ENCODE measurements around the gene ETV3.

ETV3 gene

DNA sequence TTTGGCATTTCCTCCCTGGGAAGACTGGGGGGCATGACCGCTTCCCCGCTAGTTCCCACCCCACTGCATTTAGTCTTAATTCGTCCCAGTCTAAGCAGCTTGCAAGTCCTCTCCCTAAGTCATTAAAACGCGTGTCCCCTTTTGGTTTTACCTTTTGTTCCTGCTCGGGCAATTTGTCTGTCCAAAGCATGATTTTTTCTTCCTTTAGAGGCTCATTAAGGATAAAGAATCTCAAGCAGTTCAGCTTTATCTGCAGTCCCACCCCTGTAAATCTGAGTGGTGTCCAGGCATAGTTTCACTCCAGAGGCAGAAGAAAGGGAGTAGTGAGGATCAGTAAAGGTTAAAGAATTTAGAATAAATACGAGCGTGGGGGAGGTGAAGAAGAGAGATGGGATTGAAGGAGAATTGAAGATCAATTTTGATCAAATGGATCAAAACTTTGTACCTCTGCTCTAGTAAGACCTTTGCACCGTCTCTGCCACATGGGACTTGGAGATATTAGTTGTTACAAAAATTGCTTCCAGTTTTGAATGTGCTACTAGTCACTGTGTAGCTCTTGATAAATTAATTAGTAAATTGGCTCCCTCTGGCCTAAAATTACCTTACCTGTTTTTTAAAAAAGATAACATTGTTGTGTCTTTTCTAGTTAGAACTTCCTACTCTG, 989 bp upstream of the ETV3 start:
- no peak for DNase-seq (ENCODE audit: low read depth in 2 of 2)

DNA sequence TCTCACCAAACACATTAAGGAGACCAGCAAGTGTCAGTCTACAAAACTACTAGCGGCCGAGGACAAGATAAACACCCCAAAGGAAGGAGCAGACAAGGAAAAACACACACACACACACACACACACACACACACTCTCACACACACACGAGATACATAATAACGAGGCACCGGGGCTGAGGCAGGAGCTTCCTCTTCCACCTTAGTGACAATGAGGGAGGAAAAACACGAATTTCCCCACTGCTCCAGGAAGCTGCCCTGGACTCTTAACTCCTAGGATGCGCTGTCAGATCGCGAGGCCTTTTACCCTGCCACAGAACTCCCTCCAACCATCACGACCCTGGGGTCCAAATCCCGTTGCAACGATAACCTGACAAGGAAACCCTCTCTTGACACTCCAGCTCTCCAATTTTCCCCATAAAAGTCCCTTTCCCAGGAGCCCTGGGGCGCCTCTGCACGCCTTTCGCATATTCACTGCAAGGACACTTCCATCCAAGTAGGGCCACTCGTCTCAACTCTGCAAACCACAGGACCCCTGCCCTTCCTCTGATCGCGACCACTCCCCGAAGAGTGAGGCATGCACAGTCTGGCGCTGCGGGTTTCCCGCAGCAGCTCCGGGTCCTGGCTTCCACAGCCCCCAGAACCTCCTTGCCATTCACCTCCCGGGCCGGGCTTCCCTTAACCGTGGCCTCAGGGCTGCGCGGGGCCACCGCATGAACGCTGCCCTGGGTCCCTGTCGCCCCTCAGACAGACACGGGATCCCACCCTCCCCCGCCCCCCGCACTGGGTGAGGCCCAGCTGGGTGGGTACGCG, 581 bp downstream of the ETV3 start:
- DNase-seq (ENCODE audit: low read depth in 2 of 2): no peak

DNA sequence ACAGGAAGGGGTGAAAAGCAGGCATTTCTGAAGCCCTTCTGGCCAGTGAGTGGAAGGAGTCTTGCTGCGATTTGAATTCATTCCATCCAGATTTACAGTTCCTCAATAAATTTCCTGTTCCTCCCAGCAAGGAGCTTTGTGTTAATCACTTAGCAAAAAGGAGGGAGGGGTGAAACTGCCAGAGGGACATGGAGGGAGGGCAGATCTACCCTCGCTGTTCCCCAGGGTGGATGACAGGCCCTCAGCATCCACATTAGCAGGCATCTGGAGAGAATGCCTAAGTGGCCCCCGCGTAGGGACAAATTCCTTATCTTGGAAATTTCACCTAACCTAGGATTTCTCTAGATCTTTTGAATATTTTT, 1.2 kb downstream of the ETV3 start:
- no peak for DNase-seq (ENCODE audit: low read depth in 2 of 2)

DNA sequence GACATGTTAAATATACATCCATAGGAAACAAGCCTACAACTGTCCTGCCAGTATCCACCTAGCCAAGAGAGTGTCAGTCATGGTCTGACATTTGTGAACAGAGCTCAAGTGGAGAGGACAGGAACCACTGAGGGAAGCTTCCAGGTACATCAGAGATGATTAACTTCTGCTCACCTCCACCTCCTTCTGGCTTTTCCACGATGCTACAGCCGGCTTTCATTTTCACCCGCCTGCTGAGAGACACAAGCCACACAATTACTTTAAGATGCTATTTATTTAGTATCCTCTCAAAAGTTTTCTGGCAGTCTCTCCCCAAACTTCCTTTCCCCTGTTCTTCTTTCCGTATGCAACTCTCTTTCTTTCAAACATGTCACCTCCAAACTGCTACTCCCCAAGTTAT, 2.1 kb downstream of the ETV3 start:
- DNase-seq (ENCODE audit: low read depth in 2 of 2): no peak

DNA sequence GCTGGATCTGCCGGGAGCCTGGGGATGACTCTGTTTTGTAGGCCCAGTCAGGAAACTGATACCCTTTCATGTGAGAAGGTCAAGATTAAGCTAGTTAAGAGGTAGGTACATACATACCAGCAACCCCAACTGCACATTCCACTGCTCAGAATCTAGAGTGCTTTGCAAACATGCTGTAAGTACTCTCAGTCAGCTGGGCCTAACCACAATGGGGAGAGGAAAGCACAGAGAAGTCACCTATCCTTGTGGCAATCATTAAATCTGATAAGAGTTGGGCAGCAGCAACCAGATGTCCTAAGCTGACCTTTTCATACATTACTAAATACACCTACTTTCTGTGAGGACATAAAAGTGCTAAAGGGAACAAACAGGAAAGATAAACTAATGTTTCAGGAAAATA, 2.5 kb downstream of the ETV3 start:
- DNase-seq (ENCODE audit: low read depth in 2 of 2): no peak

DNA sequence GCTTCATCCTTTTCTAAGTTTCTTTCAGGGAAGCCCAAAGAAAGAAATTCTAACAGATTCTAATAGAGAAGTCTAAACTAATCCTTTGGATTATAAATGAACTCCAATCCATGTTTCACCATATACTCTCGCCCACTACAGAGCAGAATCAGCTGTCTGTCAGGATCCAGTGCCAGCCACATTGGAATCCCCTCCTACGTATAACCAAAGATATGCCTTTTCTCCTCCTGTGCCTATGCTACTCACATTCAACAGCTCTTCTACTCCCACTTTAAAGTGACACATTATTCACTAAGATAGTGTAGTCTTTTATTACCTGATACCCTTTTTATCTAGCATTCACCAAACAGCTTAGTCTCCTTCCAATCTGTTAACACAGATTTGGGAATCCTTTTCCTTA, 3.1 kb downstream of the ETV3 start:
- DNase-seq (ENCODE audit: low read depth in 2 of 2): no peak

DNA sequence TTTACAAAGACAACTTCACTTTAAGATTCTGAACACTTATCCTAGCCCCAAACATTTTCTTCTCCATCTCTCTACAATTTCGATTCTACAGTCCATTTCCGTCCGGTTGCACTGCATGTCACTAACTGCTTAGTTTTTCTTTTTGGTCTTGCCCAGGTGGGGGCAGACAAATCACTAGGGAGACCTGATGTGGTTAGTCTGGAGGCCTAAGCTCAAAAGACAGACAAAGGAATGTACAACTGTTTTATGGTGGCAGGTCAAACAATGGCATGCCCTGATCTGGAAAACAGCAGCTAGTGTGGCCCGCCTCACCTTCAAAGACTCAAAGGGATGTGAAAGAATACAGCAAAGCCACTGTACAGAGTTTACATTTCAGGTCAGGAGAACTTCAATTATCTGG, 3.8 kb downstream of the ETV3 start:
- no peak for DNase-seq (ENCODE audit: low read depth in 2 of 2)

DNA sequence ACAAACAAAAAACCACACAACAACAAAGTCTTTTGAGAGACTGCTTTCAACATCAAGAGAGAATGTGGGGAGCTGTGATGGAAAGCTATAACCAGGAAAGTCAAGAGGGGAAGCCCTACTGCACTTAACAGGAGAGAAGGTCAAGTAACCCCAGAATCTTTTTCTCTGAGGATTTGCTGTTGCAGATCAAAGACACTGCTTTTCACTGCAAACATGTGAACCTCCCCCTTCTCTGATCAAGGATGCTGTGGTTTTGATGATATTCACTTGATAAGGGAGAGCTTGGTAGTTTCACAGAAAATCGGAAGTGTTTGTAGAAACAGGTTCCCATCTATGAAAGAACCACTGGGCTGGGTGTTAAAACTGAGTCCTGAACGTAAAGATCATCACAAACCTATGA, 4.8 kb downstream of the ETV3 start:
- no peak for DNase-seq (ENCODE audit: low read depth in 2 of 2)

DNA sequence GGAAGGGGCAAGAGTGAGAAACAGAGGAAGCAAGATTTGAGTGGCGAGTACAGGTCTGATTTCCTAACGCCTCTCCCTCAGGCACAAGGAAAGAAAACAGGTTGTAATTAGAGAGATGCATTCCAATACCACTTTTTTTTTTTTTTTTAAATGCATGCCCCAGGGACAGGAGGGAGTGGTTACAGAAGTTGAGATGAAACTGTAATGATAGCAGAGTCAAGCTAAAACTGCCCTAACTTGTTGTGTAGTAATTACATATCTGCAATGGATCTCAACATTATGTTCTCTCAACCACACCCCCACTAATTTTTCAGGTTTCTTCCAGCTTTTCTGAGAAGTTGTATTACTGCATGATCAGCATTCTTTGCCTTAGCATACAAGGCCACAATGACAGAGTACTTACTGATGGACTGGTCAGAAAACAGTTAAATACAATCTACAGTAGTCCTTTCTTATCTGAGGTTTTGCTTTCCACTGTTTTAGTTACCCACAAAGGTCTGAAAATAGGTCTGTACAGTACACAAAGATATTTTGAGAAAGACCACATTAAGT, 5.5 kb downstream of the ETV3 start:
- no peak for DNase-seq (ENCODE audit: low read depth in 2 of 2)

DNA sequence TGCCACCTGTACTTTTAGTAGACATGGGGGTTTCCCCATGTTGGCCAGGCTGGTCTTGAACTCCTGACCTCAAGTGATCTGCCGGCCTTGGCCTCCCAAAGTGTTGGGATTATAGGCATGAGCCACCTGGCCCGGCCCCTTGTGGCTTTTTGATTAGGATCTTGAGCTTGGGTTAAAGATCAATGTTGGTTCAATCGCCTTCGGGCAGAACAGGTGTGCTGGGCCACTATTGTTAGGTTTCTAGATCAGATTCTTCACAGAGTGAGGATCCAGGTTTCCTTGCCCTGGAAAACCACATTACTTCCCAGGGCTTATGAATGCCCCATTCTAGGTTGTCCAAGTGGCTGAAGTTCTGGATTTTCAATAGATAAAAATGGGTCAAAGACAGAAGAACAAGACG, 6.1 kb downstream of the ETV3 start:
- DNase-seq (ENCODE audit: low read depth in 2 of 2): no peak

DNA sequence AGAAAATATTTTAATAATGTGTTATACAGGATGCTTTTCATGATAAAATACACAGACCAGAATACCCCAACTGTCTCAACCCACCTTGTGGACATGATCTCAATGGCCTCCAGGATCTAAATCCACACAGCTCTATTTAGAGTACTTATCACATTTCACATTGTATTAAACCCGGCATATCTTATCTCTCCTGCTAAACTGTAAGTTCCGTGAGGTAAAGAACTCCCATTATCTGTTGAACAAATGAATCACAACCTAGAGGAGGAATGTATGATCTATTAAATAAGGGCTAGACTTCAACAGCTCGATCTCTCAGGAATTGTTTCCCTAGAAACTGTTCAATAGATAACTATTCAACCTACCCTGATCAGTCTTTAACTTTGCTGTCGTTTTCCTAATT, 6.9 kb downstream of the ETV3 start:
- DNase-seq (ENCODE audit: low read depth in 2 of 2): no peak

DNA sequence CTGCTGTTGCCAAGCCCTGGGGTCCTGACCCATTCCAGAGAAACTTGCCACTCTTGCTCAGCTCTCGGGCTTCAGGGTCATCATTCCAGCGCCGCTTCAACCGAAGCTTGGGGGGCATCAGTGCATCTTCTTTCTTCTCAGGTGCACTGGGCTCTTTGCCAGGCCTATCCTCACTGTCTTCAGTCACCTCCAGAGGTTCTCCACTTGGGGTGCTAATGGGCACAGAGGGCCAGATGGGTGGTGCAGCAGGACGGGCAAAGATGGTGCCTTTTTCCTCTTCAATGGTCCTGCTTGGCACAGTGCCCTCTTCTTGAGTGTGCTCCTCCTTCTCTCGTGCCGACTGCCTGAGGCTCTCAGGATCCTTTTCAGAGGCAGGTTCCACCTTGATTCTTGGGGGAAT, 13.3 kb downstream of the ETV3 start:
- DNase-seq (ENCODE audit: low read depth in 2 of 2): no peak

DNA sequence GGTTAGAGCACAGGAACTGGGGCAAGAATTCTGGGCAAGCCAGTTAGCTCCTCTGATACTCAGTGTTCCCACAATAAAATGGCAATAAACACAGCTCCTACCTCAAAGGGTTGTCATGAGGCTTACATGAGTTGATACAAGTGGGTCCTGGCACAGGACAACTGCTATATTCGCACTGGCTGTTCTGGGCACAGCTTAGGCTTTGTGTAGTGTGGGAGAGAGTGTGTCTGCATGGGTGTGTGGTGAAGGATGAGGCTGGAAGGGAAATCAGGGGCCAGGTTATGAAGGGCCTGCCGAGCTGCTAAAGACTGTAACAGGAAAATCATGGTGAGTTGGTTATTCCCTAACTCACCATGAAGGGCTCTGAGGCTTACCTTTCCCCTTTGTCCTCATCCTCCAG, 18.7 kb downstream of the ETV3 start:
- no peak for DNase-seq (ENCODE audit: low read depth in 2 of 2)

DNA sequence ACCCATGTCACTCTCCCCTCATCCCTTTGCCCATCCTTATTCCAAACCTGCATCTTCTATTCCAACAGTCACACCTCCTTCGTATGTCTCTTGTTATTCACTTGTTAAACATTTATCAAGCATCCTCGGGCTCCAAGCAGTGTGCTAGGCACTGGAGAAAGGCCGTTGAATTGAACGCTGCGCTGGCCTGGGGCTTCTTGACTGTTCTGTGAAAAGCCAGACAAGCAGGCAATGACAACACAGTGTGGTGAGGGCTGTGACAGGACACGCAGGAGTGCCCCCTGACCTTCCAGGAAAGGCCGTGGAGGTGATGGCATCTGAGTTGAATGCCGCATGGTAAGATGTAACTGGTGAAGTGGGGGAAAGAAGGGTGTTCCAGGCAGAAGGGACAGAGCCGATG, 19.2 kb downstream of the ETV3 start:
- DNase-seq (ENCODE audit: low read depth in 2 of 2): no peak

DNA sequence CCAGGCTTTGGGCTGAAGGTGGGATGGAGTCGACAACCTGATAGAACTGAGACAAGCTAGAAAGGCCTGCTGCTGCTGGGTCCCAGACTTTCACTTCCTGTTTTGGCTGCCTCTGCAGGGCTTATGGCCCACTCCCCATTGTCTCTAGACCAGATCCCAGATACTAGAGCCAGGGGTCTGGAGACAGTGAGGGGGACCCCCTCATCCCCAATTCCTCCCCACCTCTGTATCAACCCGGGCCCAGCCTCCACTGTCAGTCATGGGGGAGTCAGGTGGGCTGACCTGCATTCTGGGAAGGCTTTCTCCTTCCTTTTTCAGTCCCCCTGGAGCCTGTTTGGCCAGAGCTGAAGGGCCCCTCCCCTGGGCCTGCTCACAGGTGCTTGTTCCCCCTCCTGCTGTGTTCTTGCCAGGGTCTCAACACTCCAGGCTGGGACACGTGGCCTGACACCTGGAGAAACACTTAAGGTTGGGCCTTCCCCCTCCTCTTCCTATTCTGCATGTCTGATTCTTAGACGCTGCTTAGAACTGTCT, 20.6 kb downstream of the ETV3 start:
- no peak for DNase-seq (ENCODE audit: low read depth in 2 of 2)

DNA sequence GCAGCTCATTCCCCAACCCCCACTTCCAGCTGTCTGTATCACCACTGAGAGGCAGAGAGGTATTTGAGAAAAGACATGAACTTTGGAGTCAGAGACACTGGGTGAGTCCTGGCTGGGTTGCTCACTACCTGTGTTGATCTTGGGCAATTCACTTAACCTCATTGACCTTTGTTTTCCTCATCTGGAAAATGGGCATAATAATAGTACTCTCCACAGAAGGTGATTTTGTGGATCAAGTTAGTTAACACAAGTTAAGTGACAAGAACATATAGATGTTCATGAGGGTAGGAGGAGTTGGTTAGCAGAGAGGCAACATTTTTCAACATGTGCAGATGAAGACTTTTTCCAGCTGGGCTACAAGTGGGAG, 21.5 kb downstream of the ETV3 start:
- no peak for DNase-seq (ENCODE audit: low read depth in 2 of 2)

DNA sequence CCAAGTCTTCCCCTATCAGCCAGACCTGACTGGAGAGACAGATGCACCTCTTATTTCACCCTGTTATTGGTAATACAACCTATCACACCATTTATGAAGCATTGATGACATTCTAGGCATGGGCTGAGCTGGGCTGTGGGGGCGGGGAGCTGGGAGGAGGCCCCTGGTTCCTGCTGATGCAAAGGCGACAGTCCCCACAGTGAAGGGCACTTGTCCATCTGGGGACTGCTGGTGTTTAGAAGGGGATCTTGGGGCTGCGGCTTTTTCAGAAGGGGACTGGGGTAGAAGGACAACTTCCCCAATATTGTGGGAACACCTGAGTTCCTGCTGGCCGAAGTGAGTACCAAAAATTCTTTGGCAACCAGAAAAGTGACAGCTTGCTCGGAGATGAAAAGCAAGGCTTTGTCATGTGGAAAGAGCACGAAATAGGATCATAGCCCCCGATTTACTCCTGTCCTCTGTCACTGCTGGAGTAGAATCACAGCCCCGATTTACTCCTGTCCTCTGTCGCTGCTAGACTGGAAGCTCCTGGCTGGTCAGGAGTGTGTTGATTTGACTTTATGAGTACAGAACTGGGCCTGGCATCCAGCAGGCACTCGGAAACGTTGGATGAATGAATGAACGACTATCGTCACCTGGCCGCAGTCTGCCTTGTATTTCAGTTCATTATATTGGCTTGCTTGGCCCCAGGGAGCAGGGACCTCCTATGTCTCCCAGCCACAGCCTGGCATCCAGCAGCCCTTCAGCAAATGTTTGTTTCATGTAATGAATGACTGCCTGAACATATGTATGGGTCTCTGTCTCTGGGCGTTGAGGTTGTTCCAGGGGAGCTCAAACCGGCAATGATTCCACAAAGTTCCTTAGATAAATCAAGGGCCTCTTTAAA, 22.1 kb downstream of the ETV3 start:
- DNase-seq (ENCODE audit: low read depth in 2 of 2): no peak

DNA sequence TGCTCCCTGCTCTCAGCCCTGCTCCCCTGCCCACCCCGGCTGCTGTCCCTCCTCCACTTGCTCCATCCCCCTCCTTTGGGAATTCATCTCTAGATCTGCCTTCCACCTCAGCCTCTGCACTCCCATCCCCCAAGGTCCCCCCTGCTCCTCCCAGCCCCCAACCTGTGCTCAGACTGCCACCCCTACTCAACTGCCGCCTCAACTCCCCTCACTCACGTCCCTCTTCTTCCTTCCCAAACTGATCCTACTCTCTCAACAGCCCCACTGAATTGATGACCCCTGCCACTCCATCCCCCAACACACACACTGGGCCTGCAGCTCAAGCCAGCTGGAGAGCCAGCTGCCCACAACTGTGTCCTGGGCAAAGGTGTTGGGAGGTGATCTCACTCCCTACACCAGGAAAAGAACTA, 22.8 kb downstream of the ETV3 start:
- no peak for DNase-seq (ENCODE audit: low read depth in 2 of 2)

DNA sequence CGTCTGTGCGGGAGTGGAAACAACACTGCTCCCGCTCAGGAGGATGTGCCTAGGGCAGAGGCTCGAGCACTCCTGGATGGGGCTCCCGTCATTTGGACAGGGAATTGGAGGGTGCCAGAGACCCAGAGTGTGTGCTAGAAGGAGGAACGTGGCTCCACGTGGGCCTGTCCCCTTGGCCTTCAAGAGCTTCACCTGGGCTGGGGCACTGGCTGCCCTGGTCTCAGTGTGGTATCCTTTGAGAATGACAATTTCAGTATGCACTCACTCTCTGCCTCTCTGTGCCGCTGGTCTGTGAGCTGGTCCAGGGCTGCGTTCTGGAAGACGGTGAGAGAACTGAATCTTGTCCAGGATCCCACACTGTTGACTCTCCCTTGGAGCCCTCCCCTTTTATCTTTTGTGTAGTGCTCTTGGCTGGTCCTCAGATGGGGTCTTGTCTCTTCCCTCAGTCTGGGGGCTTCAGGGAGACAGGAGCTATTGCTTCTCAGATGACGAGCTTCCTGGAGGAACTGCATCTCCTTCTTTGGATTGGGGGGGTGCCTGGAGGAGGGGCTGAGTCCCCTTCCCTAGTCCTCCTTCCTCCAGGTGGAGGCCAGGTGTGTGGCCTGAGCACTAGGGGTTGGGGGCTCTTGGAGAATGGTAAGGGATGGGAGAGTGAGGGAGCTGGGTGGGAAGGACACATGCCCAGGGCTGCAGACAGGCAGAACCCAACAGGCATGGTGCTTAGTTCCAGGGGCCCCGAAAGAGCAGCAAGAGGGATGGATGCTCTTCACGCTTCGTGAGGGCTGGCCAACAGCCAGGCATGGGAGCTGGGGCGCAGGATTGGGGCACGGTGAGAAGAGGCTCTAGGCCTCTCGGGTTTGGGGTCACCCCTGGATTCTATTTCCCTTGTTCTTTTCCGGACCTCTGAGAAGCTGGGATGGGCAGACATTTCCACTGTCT, 23.7 kb downstream of the ETV3 start:
- no peak for DNase-seq (ENCODE audit: low read depth in 2 of 2)

DNA sequence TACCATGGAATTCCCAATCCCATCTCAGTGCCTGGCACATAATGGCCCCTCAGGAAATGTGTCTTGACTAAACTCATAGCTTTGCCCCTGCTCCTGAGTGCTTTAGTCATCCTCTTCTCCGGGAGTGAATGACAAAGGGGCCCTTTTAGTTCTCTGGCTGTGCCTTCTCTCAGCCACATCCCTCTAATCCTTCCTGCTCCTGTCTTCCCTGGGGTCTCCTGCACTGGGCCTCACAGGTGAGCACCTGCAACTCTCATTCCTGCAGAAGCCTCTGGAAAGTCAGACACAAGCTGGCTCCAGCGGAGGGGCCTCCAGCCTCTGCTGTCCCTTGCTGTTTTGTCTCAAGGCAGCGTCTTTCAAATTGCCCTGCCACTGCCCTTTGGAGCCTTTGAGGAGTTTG, 24.6 kb downstream of the ETV3 start:
- no peak for DNase-seq (ENCODE audit: low read depth in 2 of 2)

DNA sequence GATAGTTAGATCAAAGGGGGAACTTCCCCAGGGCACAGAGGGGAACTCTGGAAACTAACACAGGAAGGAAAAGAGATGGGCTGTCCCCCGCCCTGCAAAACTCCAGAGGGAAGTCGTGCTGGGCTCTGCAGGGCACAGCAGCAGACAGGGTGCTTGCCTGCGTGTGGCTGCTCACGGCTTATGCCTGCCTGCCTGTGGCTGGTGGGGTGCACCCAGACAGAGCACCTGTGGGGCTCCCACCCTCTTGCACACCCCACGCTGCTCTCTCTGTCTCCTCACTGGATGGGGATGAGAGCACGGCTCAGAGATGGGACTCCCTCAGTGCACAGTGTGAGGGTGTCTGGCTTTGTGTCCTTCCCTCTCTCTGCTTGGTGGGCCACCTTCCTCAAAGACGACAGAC, 25.1 kb downstream of the ETV3 start:
- no peak for DNase-seq (ENCODE audit: low read depth in 2 of 2)

Measured in stimulated activated CD4-positive, alpha-beta T cell treated with anti-CD3 and anti-CD28 coated beads, Interleukin-1b, Interleukin-23, amount 100 ng/mL, for 4 hours (primary cell).